Measurements from ENCODE around the gene ZNF543.

GRCh38 chr19:57308514-57308913, 11.8 kb upstream of the ZNF543 start:
- TF ChIP-seq KDM5B (IDR thresholded peaks at IDR 0.05; ENCODE audit: insufficient replicate concordance, low read depth, low read length) (no peak), MNT (conservative IDR thresholded peaks at IDR 0.05) (no peak), BRF2 (IDR thresholded peaks at IDR 0.05; ENCODE audit: borderline replicate concordance, insufficient read depth, insufficient read length) (no peak), TGIF2 (CRISPR knock-in tag; IDR thresholded peaks at IDR 0.05) (no peak), CEBPB (tag; IDR thresholded peaks at IDR 0.05) (no peak), POLR2A (conservative IDR thresholded peaks at IDR 0.05) (0 out of 2 replicates have a peak, but pooled peaks have one; percentile 28), NCOA1 (IDR thresholded peaks at IDR 0.05; ENCODE audit: low read depth) (no peak), U2AF1 (optimal IDR thresholded peaks at IDR 0.05; ENCODE audit: low read depth, low read length) (no peak), HCFC1 (IDR thresholded peaks at IDR 0.05; ENCODE audit: low read depth, low read length) (no peak), GTF2F1 (IDR thresholded peaks at IDR 0.05; ENCODE audit: low read depth, low read length) (no peak)
